Measurements from ENCODE around the gene NOL4L.

- TF ChIP-seq POLR2AphosphoS5 (IDR thresholded peaks at IDR 0.05): peak in 1 of 3 donors; percentile 26
- no peak for TF ChIP-seq POLR2A (IDR thresholded peaks at IDR 0.05)
Measured at GRCh38 chr20:32484958-32485769, 100.0 kb downstream of the NOL4L start.
